Forelimb muscle (tissue), 1 donor: ENCODE measurements around the gene TLK2. TPM values are rescaled to one million over a fixed set of nuclear protein-coding genes. Genes with fewer than 3 reads are reported as not detected.
A peak's percentile ranks its signal among the peaks of the same experiment; 100 is the strongest.
"Not testable (repeated sequence)": the region's sequence is repeated elsewhere in the genome, so short reads cannot be mapped to it uniquely, and the experiment has no call there.

Experiments used
- DNase-seq: peaks from one replicate; pipeline ENCODE4 v3.0.0-alpha.2; 2013; ENCODE audit warnings: low read depth
- polyA plus RNA-seq: library from polyadenylated mRNA; unstranded; fragments of 120-200 nt; gene quantifications from one replicate; pipeline ENCODE4 v1.2.1, GENCODE V29; 2013; ENCODE audit not compliant: insufficient read length

The TLK2 gene
- polyA plus RNA-seq, 1 donor, result 48.8 TPM

DNA sequence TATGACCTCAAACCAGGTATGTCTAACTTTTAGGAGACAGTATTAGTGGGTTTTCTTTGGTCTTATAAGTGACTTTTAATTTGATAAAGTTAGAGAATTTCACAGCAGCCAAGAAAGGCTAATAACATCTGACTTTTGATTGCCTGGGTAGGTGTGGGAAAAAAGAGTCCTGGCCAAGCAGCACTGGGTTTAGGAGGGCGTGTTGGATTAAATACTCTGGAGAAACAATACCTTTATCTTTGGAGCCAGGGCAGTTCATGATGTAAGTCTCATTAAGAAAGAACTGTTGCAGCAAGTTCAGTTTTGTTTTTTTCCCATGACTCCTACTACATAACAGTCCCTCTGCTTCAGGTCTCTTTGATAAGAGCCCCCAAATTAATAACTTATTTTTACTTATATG is 122.2 kb downstream of the TLK2 start:
- DNase-seq, result no peak

- no peak for DNase-seq
Measured at GRCh38 chr17:62601471-62601870, 122.8 kb downstream of the TLK2 start.

DNA sequence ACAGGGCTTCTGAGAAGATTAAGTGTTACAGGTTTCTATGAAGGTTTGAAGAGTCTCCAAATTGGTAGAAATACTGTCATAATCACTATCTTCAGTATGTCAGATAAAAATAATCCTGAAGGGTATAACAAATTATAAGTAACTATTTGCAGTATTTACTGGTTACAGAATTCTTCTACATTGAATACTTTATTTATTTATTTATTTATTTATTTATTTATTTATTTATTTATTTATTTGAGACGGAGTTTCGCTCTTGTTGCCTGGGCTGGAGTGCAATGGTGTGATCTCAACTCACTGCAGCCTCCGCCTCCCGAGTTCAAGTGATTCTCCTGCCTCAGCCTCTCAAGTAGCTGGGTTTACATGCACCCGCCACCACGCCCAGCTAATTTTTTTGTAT is 125.2 kb downstream of the TLK2 start:
- DNase-seq, result not testable (repeated sequence)

DNA sequence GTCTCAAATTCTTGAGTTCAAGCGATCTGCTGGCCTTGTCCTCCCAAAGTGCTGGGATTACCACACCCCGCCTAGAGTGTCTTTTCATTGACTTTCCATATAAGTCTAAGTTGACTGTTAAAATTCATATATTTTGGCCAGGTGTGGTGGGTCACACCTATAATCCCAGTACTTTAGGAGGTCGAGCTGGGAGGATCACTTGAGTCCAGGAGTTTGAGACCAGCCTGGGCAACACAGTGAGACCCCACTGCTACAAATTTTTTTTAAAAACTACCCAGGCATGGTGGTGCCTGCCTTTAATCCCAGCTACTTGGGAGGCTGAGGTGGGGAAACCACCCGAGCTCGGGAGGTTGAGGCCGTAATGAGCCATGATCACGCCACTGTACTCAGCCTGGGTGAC is 127.0 kb downstream of the TLK2 start:
- DNase-seq, result no peak

DNA sequence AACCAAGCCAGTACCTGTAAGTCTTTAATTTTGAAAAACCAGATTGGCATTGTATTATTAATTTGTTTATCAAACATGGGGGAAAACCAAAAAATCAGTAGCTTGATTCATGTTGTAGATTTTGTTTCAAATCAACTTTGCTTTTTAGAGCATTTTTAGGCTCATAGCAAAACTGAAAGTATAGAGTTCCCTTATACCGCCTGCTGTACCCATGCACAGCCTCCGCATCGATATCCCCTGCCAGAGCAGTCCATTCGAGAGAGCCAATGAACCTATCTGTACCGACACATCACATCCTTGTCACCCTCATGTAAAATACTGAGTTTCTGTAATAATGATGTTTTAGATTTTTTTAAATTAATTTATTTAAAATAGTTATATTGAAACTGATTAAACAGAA is 132.7 kb downstream of the TLK2 start:
- DNase-seq, result no peak

DNA sequence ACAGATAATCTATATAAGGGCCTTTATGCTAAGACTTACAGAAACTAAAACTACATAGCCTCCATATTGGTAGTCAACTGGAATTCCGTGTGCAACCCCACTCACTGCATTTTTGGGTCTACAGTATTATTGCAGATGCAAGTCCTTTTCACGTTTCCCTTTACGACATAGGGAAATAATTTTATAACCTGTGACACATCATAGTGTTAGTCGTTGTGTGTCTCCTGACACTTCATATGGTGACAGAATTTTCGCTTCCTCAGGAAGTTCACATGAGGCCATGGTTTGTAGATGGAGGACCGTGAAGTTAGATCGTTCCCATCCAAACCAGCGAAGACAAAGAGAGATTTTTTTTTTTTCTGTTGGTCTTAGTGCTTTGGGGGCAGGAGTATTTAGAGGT is 133.1 kb downstream of the TLK2 start:
- no peak for DNase-seq

DNA sequence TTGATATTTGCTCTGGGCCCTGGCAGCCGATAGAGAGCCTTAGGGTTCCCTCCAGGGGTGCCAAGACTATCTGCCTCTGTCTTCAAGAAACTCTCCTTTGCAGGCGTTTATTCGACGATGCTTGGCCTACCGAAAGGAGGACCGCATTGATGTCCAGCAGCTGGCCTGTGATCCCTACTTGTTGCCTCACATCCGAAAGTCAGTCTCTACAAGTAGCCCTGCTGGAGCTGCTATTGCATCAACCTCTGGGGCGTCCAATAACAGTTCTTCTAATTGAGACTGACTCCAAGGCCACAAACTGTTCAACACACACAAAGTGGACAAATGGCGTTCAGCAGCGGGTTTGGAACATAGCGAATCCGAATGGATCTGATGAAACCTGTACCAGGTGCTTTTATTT is 133.7 kb downstream of the TLK2 start:
- not testable (repeated sequence) for DNase-seq

DNA sequence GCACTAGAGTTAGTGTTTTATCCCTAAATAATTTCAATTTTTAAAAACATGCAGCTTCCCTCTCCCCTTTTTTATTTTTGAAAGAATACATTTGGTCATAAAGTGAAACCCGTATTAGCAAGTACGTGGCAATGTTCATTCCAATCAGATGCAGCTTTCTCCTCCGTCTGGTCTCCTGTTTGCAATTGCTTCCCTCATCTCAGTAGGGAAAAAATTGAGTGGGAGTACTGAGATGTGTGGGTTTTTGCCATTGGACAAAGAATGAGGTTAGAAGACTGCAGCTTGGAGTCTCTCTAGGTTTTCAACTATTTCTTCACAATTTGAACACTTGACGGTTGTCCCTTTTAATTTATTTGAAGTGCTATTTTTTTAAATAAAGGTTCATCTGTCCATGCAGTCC is 134.5 kb downstream of the TLK2 start:
- not testable (repeated sequence) for DNase-seq

DNA sequence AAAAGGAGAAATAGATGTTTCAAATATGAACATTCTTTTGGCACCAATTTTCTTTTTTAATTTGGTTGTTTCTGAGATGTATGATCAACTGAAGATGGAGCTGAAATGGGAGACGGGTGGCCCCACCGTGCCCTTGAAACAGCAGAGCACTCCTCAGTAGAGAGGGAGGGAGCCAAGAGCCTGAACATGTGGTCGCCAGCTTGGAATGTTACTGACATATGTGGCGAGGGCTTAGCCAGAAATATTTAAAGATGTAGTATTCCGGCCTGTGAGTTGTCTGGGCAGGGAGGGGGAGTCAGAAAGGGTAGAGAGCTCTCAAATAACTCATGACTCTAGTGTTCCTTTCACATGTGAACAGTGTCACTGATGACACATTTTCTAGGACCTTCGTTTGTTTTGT is 135.5 kb downstream of the TLK2 start:
- DNase-seq, result no peak

GRCh38 chr17:62615503-62615902 is 136.9 kb downstream of the TLK2 start:
- no peak for DNase-seq

DNA sequence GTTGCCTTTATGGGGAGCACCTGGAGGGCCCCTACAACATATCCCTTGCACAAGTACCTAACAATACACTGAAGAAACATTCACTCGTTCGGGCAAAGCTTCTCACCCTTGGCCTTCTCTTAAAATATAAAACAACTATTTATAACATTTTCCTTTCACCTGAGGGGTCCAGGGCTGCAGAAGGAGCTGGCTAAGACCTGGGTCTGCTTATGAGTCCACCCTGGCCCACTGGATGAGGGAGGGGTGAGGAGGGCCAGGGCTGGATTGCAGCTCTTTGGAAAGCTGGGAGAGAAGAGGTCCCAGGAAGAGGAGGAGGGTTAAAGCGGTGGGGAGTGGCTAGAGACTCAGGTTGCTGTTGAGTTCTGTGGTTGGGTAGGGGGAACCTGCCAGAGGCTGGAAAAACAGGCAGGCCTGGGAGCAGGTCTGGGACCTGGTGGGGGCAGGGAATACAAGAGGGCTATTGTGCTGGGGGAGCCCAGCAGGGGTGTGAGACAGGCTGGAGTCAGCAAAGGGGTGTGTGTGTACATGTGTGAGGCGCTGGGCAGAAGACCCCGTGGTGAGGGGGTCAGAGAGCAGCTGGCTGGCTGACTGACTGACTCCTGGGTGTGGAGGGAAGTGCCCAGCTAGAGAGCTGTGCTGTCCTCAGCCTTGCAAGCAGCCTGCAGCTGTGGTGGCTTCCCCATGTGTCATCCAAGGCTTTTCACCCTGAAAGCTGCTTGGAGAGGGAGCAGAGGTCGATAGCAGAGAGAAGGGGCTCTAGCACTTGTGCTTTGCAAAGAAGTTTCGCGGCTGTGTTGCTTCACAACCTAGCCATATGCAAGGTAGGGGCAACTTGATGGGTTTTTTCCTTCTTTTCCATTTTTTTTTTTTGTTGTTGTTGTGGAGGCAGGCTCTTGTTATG is 138.6 kb downstream of the TLK2 start:
- DNase-seq, result no peak

GRCh38 chr17:62617894-62618472 is 139.4 kb downstream of the TLK2 start:
- no peak for DNase-seq

DNA sequence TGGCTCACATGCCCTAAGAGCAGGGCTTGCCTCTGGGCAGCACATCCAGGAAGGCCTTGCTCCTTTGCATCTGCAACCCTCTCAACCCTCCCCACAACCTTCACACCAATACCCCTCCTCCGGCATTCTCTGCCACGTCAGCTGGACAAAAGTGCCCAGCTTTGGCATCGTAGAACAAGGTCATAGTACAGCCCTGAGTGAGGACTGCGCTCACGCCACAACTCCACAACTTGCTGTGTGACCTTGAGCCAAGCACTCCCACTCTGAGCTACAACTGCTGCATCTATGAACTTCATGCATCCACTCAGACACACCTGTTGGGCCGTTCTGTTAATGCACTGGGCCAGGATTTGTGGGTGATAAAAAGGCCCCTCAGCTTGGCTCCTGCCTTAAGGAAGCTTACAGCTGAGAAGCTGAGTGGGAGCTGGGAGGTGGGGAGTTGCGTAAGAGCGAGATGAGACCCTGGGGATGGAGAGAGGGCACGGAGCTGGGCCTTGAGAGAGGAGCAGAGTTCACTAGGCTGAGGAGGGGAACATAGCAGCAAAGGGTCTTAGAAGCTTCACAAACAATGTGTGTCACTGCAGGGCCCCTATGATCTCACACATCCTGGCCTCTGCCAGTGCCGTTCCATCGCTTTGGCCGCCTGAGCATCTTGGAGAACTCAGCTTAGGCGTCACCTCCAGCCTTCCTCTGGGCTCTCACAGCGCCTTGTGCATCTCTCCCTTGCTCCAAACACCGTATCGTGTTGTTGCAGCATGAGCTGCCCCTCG is 140.2 kb downstream of the TLK2 start:
- no peak for DNase-seq

DNA sequence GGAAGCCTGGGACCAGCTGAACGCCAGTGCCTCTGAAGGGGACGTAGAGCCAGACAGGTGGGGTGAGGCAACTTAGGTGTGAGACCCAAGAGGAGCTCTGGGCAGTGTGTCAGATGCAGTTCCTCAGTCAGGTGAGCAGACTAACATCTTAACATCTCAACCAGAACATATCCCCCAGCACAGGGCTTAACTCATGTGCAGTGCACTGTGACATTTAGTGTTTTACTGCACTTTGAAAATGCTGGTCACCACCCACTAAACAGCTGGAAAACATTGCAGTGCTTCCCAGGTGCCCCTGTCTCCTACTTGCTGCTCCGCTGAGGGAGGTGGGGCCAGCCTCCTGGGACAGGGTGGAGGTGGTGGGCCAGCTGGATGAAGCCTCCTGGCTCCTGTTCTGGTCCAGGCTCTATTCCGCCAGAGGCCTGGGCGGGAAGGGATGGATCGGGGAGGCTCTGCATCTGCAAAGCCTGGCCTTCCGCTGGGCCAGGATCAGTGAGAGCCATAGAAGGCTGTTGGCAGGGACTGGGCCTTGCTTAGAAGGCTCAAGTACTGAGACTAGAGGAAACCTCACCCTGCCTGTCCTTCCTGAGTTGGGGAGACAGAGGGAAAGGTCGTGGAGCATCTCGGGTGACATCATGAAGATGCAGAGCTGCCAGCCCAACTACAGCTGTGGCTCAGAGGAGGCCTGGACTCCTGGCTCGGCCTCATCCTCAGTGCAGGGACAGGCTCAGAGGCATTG is 141.0 kb downstream of the TLK2 start:
- DNase-seq, result no peak

- no peak for DNase-seq
Measured at GRCh38 chr17:62621223-62621622, 142.6 kb downstream of the TLK2 start.

DNA sequence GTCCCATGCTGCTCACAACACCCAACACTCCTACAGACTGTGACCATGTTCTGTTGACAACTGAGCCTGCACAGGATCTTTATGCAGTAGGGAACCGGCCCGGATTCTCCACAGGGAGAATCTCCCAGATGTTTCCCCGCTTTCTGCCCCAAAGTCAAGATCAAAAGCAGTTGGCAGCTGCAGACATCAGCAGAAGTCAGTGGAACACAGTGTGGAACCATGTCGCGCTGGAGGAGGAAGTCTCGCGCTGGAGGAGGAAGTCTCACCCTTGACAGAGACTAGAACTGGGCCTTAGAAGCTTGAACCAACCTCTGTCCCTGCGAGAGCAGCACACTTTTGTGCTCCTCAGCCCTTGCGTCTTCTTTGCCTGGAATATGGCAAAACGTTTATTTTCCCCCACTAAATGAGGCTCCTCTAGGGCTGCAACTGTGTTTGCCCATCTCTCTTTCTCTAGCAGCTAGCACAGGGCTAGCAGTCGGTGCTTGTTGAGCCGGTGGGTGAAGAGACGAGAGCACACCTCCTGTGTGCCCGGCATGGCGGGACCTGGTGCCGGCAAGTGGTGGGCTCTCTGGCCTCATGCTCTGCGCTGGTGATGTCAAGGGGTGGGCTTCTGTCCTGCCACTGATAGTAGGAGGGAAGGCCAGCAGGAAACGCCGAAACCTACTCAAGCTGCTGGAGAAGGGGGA is 146.7 kb downstream of the TLK2 start:
- no peak for DNase-seq

DNA sequence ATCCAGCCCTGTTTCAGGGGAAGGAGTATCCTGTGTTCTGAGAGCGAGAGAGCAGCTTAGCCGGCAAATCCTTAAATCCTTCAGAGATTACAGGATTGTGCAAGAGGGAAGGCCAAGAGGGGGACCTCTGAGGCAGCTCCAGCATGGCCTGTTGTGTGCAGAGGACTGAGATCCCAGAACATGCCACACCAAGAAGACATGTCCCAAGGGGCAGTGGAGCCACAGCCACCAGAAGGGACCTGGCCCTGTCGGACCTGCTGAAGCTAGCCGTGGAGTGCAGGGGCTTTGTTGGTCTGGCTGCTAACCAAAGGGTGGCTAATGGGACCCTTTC is 147.2 kb downstream of the TLK2 start:
- DNase-seq, result no peak

DNA sequence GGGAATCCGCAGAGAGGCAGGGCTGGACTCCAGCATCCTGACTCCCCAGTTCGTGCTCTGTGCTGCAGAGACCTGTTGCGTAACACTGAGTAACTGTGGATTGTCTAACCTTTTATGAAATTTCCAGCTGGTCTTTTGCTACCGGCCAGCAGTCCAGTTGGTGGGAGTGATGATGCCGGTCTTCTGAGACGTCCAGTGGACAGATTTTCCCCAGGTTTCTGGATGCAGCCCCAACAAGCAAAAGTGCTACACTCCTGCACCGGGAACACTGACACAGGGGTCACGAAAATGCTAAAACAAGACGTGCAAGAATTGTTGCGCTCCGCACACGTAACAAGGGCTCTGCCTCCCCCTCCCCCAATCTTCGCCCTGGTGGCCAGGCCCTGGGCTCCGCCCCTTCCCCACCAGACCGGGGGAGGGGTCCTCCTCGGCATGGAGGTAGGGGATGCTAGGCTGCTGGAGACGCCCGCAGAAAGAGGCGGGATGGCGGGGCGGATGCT is 148.1 kb downstream of the TLK2 start:
- peak; percentile 86 for DNase-seq

GRCh38 chr17:62627219-62627903 is 148.7 kb downstream of the TLK2 start, which contains the start of gene MRC2:
TSS of gene MRC2 (plus strand) at chr17:62627670. CDS start at chr17:62627803, 133 bp downstream.
- no peak for DNase-seq

- no peak for DNase-seq
Measured at GRCh38 chr17:62627904-62628633, 149.4 kb downstream of the TLK2 start.
